ENCODE data around the gene IFITM10. TPM values are rescaled to one million over a fixed set of nuclear protein-coding genes. Genes with fewer than 3 reads are reported as not detected.
"Not testable (repeated sequence)": the region's sequence is repeated elsewhere in the genome, so short reads cannot be mapped to it uniquely, and the experiment has no call there.

IFITM10 gene
- total RNA-seq, 4 donors from 2014 or later = 0.13 to 0.85 (median 0.31) TPM; not detected in 1

- 46 to 52% methylated on average over 6 to 11 of the region's 20 CpGs for WGBS, 2 donors (ENCODE audit: low coverage in 1 of 2)
- no peak overlapping the region for H3K4me3 ChIP-seq
Observed at GRCh38 chr11:1692708-1693326, 57.6 kb downstream of the IFITM10 start.

GRCh38 chr11:1691878-1692707 lies 58.3 kb downstream of the IFITM10 start:
- no peaks in the 10 kb centered on the region for H3K9me3 ChIP-seq
- H3K27me3 ChIP-seq = peaks cover 30% of the 10 kb centered on the region
- H3K36me3 ChIP-seq = no peaks in the 10 kb centered on the region
- TF ChIP-seq POLR2AphosphoS5 (IDR thresholded peaks at IDR 0.05) (no peak), POLR2A (IDR thresholded peaks at IDR 0.05) (no peak), EP300 (IDR thresholded peaks at IDR 0.05) (no peak), CTCF (IDR thresholded peaks at IDR 0.05) (no peak)
- WGBS, 2 donors (ENCODE audit: low coverage in 1 of 2) = no CpG with 5 or more reads among the region's 16 CpGs
- H3K4me3 ChIP-seq = no peak overlapping the region
- peaks cover 0 to 15% (median 14%) of the 10 kb centered on the region in 3 donors for H3K4me1 ChIP-seq
- H3K27ac ChIP-seq = no peak overlapping the region
- ATAC-seq = no peak

More at GRCh38 chr11:1692708-1693326, 57.6 kb downstream of the IFITM10 start:
- TF ChIP-seq POLR2AphosphoS5 (IDR thresholded peaks at IDR 0.05) (no peak), POLR2A (IDR thresholded peaks at IDR 0.05) (no peak), CTCF (IDR thresholded peaks at IDR 0.05) (no peak), EP300 (IDR thresholded peaks at IDR 0.05) (no peak)
- Histone ChIP-seq H3K4me1 (peaks cover 0 to 15% (median 14%) of the 10 kb centered on the region in 3 donors), H3K36me3 (no peaks in the 10 kb centered on the region), H3K9me3 (no peaks in the 10 kb centered on the region), H3K27ac (no peak overlapping the region), H3K27me3 (peaks cover 34% of the 10 kb centered on the region)
- no peak for ATAC-seq

GRCh38 chr11:1691026-1691877 lies 59.1 kb downstream of the IFITM10 start:
- peaks cover 23% of the 10 kb centered on the region for H3K27me3 ChIP-seq
- TF ChIP-seq CTCF (IDR thresholded peaks at IDR 0.05) = no peak
- TF ChIP-seq POLR2A (IDR thresholded peaks at IDR 0.05) = no peak
- no peak for TF ChIP-seq POLR2AphosphoS5 (IDR thresholded peaks at IDR 0.05)
- TF ChIP-seq EP300 (IDR thresholded peaks at IDR 0.05) = no peak
- no peaks in the 10 kb centered on the region for H3K36me3 ChIP-seq
- no peak overlapping the region for H3K27ac ChIP-seq
- peaks cover 0 to 15% (median 14%) of the 10 kb centered on the region in 3 donors for H3K4me1 ChIP-seq
- 67 to 73% methylated on average over 3 to 8 of the region's 16 CpGs for WGBS, 2 donors (ENCODE audit: low coverage in 1 of 2)
- H3K9me3 ChIP-seq = no peaks in the 10 kb centered on the region
- H3K4me3 ChIP-seq = no peak overlapping the region
- no peak for ATAC-seq

- no peak for TF ChIP-seq POLR2A (IDR thresholded peaks at IDR 0.05)
- TF ChIP-seq POLR2AphosphoS5 (IDR thresholded peaks at IDR 0.05) = no peak
- no peak for TF ChIP-seq CTCF (IDR thresholded peaks at IDR 0.05)
- no peak for TF ChIP-seq EP300 (IDR thresholded peaks at IDR 0.05)
- no peak for ATAC-seq
- peaks cover 0 to 15% (median 14%) of the 10 kb centered on the region in 3 donors for H3K4me1 ChIP-seq
- no peaks in the 10 kb centered on the region for H3K9me3 ChIP-seq
- no peak overlapping the region for H3K4me3 ChIP-seq
- H3K27me3 ChIP-seq = peaks cover 26% of the 10 kb centered on the region
- no peak overlapping the region for H3K27ac ChIP-seq
- 67 to 100% methylated on average over 1 to 19 of the region's 22 CpGs for WGBS, 2 donors (ENCODE audit: low coverage in 1 of 2)
- H3K36me3 ChIP-seq = no peaks in the 10 kb centered on the region
Observed at GRCh38 chr11:1690167-1691025, 60.0 kb downstream of the IFITM10 start.

GRCh38 chr11:1689250-1690166 lies 60.9 kb downstream of the IFITM10 start:
- not testable (repeated sequence) for H3K9me3 ChIP-seq, H3K27ac ChIP-seq, H3K36me3 ChIP-seq, ATAC-seq, H3K4me3 ChIP-seq
- Histone ChIP-seq H3K27me3 (peaks cover 31% of the 10 kb centered on the region), H3K4me1 (peaks cover 0 to 15% (median 14%) of the 10 kb centered on the region in 3 donors)
- 48 to 80% methylated on average over 4 to 6 of the region's 32 CpGs for WGBS, 2 donors (ENCODE audit: low coverage in 1 of 2)

- H3K9me3 ChIP-seq, H3K4me1 ChIP-seq, H3K36me3 ChIP-seq, H3K4me3 ChIP-seq, ATAC-seq, H3K27ac ChIP-seq: not testable (repeated sequence)
- peaks cover 31% of the 10 kb centered on the region for H3K27me3 ChIP-seq
- 75 to 94% methylated on average over 3 to 13 of the region's 19 CpGs for WGBS, 2 donors (ENCODE audit: low coverage in 1 of 2)
Observed at GRCh38 chr11:1688336-1688947, 62.0 kb downstream of the IFITM10 start.
